Activated T-cell treated with anti-CD3 and anti-CD28 coated beads for 24 hours (primary cell): Measurements from ENCODE around the gene POLL.

Experiments used
- DNase-seq: peaks from one replicate; pipeline ENCODE4 v3.0.0-alpha.2; 2020; ENCODE audit warnings: low read depth

Gene POLL

DNA sequence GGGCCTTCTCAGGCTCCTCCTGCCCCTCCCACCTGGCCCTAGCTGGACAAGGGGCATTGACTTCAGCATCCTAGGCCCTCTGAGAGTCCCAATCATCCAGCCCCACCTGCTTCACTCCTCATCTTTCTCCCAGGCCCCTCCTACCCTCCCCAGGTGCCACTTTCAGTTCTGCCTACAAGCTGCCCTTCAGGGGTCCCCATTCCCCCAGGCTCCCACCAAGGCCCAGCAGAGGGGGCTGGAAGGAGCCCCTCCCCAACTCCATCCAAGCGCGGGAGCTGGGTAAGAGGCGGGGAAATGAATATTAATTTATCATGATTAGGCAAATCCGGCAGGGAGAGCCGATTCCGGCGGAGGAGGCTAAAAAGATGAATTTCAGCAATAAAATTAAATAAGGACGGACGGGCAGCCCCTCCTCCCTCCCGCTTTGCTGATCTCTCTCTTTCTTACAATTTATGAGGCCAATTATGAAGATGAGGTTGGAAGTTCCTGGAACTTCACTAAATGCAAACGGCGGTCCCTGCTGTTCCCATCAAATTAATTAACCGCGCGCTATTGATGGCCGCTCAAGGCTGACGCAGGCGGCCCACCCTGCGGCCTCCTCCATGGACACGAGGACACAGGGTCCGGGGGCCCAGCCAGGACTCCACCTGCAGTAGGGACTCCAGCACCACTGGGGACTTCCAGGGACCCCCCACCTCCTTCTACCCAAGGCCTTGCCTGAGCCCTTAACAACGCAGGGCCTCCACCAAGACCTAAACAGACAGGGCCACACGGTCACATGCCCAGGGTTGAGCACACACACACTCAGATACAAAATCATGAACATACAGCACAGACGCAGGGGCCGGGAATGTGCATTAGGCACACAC, 13.9 kb downstream of the POLL start:
- no peak for DNase-seq

DNA sequence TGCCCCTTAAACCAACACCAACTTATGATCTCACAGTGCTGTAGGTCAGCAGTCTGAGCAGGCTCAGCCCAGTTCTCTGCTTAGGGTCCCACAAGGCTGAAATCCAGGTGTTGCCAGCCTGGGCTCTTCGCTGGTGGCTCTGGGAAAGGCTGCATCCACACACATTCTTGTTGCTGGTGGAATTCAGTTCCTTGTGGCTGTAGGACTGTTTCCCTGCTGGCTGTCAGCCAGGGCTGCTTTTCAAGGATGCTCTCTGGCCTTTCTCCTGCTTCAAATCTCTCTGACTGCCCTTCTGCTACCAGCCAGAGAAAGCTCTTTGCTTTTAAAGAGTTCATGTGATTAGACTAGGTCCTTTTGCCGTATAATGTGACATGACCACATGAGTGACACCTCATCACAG, 15.3 kb downstream of the POLL start:
- DNase-seq: no peak

DNA sequence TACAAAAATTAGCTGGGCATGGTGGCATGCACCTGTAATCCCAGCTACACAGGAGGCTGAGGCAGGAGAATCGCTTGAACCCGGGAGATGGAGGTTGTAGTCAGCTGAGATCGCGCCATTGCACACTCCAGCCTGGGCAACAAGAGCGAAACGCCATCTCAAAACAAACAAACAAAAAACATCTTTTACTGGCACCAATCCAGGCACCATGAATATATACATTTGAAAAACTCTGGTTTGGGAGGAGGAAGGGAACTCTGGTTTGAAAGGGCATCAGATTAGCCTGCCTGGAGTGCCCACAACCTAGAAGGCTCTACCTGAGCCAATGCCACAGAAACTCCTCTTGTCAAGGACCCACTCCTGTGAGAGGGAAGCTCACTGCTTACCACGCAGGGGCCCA, 15.9 kb downstream of the POLL start:
- no peak for DNase-seq

DNA sequence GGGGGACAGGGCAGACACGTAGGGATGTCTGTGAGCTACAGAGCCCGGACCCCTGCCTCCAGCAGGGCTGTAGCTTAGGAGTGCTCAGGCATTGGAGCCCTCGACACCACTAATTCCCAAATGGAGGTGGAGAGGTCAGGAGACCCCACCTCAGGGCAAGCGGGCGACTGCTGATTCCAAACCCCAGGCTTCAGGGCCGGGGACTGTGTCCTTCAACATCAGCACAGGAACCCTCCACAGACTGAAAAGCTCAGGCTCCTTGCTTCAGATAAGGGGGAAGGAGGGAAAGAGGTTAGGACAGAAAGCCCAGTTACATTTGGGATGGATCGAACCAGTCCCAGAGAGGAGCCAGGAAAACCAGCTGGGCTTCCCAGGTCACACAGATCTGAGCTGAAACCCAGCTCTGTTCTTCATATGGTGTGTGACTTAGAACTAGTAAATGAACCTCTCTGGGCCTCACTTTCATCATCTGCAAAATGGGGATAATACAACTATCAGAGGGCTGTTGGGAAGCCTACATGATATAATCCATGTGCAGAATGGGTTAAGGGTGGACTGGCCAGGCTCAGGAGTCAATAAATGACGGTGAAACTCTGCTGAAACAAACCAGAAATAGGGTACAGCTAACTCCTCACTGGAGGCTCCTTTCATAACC, 16.7 kb downstream of the POLL start:
- DNase-seq: no peak

DNA sequence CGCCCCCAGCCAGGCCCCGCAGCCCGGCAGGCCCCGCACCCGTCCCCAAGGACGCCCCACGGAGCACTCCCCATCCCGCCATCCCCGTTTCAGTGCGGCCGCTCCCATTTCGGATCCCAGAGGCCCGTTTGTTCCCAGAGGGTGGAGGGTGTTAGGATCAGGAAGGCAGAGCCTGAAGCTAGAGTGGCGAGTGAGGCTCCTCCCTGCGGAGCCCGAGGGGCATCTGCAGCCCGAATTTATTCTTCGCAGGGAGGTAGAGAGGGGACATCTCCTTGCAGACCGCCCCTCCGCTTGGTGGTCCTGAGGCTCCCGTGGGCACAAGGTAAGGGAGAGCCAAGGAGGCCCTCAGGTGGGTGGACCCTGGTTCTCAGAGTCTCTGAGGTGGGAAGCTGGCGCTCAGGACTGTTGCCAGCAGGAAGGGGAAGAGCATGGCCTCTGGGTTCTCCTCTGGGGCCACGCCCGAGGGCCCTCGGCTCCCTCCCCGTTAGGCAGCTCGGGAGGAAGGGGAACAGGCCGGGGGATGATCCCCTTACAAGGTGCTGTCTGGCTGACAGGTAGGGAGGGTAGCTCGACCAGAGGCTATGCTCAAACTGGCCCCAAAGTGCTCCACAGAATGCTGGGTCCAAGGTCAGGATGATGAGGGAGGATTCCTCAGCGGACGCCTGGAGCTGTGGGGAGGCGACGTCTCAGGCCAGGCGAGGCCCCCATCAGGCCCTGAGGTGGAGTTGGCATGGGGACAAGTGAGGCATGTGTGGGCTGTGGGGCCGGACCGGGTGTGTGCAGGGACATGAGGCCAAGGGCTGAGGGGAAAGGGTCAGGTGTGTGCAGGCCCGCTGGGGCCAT, 17.4 kb downstream of the POLL start:
- DNase-seq: no peak

DNA sequence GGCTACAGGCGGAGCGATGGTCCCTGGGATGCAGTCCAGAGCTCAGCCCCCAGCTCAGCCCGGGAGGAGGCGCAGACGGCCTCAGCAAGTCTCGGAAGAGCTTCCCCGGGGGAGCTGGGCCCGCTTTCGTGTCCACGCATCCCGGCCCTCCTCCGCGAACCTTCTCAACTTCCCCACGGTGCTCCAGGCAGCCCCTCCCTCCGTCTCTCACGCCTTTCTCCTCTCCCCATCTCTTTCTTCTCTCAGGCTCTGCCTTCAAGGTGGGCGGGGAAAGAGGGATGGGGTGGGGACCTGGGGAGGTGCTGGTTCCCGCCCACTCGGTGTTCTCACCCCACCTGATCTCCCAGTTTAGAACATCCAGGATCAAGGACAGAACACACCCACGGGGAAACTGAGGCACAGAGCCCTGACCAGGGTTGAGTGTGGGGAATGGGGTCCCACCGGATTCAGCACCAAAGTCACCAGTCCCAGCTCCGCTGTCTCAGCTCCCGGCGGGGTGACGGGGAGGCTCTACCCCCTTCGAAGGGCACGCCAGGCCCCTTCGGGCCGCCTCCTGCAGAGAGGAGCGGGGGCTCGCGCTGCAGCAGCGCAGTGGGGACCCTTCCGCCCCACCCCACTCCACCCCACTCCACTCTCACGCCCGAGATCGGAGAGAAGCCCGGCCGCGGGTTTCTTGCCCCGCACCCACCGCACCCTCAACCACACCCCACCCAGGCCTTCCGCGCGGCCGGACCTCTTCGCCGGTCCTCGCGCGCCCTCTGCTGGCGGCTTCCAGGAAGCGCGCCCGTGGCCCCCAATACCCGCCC, 18.2 kb downstream of the POLL start:
- DNase-seq: peak; percentile 74

DNA sequence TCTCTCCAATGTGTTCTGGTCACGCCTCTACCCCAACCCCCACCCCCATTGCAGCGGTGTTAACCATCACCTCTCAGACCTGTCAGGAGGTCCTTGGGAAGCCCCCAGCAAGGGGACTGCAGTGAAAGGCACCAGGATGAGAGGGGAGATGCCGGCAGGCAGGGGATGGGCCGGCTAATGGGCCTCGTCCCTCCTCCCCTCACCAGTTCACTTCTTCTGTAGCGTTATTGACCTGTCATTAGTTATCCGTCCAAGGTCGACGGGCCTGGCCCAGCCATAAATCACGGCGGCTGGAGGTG, 18.8 kb downstream of the POLL start:
- DNase-seq: no peak

DNA sequence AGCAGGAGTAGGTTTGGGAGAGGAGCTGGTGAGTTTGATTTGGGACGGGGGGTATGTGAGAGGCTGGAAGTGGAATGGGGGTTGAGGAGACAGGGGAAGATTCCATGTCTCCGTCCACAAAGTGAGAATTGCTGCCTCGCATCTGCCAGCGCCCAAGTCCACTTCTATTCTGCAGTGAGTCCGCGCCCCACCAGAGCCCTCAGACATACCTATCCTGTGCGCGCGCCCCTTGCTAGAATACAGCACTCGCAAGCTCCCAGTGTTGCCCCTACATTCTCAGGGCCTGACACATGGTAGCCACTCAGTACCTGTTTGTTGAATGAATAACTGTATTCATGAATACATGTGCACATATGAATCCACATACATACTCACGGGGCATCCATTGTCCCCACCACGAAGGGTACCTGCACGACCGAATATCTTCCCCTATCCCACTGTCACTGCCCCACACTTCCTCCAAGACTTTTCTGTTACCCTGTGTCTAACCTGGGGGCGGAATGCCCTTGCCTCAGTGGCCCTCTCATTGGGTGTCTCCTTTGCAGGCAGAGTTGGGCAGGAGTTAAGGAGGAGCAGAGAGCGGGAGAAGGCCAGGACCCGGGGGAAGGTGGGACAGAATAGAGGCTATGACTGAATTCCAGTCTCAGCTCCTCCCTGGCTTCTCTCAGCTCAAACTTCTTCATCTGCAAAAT, 19.9 kb downstream of the POLL start:
- DNase-seq: no peak

DNA sequence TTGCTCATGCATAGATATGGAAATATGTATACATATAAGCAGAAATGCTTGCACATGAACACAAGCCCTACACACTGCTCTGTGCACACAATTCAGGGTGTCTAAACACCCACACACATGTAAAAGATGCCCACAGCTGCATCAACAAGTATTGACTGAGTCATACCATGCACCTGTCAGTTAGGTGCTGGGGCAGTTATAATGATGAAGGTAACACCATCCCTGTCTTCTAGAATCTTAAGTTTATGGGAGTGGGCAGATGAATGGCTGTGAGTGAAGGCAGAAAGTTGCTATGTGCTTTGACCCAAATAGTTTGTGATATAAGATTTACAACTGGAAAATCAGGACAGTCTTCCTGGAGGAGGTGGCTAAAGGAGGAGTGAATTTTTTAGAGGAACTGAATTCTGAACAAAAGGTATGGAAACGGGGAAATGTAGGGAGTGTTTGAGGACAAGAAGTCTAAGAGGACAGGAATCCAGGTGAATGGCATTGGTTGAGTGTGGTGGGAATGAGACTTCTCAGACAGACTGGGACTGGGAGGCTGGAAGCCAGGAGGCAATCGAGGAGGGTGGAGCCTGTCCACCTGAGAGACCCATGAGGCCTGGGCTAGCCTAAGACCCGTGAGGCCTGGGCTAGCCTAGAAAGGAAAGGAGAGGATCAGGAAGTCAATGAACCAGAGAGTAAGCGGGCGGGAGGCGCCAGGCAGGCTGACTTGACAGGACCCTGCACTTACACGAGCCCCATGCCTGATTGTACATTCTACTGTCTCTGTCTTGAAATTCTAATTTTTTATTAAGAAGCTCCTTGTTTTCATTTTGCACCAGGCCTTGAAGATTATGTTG, 20.7 kb downstream of the POLL start:
- no peak for DNase-seq

DNA sequence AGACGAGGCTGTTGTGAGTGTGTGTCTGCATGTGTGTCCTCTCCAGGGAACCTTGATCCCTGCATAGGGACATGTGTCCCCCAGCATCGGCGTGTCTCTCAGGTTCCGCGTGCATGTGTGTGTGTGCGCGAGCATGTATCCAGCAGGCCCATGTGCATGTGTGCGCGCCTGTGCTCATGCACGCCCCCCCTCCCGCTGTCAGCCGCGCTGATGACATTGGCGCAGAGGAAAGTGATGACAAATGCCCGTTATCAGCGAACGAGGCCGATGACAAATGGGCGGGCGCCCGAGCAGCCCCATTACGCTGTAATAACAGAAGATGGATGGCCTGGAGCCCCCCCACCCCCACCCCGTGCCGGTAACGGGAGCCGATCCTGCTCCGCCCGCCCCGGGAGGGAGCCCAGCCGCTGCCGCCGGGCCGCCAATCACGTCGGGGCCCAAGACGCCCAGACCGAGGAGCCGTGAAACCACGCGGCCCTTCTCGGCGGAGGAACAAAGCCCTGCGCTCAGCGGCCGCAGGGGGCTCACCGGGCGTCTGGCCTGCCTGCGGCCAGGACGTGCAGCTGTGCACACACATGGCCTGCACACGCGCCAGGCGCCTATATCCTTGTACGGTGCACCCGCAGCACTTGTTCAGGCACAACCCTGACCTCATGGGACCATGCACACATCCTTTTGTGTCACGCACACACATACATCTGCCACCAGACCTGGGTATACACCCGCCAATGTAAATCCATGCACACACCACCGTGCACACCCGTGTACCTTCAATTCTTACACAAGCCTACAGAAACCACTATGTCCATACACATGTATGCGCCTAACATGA, 21.5 kb downstream of the POLL start:
- no peak for DNase-seq

DNA sequence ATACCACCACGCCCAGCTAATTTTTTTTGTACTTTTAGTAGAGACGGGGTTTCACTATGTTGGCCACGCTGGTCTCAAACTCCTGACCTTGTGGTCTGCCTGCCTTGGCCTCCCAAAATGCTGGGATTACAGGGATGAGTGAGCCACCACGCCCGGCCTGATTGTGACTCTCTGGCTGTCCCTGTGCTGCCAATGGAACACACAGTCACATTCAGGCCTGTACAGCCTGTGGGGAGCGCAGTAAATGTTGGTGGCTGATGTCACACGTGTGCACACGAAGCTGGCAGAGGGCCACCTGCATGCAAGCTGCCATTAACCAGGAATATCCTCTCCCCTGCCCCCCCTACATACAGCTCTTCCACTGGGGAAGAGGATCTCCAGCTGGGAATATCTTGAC, 22.1 kb downstream of the POLL start:
- DNase-seq: no peak

DNA sequence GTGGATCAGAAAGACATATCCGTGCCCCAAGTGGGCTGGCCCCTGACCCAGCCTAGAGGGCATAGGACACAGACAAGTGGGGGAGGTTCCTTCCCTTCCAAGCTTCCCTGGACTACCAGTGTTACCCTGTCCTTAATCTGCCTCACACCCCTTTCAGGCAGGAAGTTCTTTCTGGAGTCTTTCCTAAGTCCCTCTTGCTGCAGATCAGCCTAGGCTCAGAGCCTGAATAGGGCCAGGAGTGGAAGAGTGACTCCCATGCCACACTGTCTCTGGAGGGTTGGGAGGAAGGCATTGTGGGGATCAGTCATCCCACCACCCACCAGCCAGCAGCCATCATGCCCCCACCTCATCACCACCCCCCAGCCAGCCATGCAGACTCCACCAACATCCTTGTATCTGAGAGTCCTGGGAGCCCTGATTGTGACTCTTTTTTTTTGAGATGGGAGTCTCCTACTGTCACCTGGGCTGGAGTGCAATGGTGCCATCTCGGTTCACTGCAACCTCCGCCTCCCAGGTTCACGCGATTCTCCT, 22.6 kb downstream of the POLL start:
- no peak for DNase-seq

DNA sequence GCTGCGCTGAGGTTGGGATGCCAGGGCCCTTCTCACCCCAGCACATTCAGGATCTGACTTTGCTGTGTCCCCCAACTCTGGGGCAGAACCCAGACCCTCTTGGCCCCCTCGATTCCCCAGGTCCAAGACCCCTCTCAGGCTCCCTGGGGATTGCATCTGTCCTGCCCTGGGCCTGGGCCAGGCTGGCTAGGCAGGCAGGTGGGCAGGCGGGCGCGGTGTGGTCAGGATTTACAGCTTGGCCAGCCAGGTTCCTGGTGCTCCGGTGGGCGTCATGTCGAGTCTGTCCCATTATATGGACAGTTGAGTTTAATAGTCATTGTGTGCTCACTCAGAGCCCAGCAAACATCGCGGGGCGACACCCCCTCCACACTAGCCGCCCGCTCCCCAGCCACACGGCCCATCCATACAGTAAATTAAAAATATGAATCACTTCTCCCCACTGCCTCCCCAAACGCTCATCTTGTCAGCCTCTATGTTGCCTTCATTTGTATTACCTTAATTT, 23.5 kb downstream of the POLL start:
- DNase-seq: no peak

DNA sequence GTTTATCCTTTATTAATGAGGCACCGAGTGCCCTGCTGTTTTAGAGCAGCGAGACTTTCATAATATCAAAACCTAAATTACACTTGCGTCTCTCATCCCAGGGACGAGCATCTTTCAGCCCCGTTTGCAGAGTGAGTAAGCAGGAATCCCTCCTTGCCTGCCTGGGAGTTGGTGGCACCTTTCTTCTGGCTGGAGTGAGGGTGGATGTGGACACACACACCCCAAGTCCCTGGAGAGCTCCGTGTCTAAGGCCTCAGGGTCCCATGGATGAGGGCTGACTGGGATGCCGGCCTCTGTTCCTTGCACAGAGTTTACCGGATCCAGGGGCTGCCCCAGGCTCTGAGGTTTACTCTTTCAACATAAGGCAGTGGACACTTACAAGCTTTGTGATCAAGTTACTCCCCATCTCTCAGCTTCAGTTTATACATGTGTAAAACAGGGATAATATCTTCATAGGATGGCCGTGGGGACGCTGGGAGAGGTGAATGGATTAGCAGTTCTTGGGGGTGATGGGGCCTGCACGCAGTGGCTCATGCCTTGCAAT, 24.5 kb downstream of the POLL start:
- DNase-seq: no peak

DNA sequence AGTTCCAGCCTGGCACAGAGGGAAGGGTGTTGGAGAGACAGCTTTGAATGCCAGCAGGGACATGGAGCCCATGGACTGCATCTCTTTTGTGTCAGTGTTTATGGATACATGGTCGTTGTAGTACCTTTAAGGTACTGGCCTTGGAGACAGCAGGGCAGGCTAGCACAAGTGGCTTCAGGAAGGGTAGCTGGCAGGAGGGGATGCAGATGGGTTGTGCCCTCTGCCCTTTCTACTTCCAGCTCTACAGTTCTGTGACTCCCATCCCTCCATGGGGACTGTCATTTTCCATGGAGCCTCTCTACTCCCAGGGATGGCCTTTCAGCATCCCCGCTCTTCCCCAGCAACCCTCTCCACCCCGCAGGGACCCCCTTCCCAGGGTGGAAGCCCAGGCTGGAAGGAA, 25.1 kb downstream of the POLL start:
- DNase-seq: no peak

DNA sequence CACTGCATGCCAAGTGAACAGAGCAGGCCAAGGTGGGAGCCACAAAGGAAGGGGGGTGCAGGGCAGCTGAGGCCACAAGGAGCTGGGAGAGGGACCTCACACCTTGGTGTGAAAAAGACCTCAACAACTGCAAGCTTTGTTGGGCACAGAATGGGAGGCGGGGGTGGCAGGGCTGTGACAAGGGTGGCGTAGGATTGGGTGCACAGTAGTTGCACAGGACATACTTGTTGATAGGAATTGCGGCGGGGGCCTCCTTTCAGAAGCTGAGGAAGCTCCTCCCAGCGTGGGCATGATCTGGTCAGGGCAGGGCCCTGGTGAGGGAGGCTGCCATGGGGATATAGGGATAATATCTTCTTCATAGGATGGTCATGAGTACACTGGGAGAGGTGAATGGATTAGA, 25.8 kb downstream of the POLL start:
- no peak for DNase-seq

DNA sequence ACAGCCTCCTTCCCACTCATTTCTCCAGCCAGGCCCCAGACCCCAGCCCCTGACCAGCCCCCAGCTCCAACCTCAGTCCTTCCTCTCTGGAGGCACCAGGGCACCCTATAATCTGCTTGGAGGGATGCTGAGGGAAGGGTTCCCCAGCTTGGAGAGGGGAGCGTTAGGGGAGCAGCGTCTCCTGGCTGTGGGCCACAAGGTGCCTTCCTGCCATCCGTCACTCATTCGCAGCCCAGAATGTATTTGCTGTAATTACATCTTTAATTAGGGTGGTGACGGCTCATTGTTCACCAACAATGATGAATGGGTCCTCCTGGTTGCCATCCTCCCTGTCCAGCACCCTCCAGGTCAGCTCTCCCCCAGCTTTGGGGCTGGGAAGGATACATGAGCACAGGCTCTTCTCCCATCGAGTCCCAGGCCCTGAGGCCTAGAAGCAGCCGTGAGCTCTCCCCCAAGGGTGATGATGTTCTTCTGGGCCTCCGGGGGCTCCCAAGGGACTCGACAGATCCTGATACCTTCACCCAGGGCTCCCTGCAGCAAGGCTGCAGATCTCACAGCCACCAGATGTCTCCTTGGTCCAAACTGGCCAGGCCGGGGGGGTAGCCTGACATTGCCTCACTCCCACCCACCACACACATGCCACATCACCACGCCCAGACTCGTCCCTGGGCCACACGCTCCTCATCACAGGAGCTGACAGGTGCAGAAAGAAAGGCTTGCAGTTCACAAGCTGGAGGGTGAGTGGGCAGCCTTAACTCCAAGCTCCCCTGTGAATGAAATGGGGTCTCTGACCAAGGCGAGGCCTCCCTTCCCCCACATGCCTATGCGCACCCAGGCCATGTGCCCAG, 26.8 kb downstream of the POLL start:
- DNase-seq: no peak
